Measurements from ENCODE around the gene IP6K3.
A peak's percentile ranks its signal among the peaks of the same experiment; 100 is the strongest.

IP6K3 gene, protein sequence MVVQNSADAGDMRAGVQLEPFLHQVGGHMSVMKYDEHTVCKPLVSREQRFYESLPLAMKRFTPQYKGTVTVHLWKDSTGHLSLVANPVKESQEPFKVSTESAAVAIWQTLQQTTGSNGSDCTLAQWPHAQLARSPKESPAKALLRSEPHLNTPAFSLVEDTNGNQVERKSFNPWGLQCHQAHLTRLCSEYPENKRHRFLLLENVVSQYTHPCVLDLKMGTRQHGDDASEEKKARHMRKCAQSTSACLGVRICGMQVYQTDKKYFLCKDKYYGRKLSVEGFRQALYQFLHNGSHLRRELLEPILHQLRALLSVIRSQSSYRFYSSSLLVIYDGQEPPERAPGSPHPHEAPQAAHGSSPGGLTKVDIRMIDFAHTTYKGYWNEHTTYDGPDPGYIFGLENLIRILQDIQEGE

DNA sequence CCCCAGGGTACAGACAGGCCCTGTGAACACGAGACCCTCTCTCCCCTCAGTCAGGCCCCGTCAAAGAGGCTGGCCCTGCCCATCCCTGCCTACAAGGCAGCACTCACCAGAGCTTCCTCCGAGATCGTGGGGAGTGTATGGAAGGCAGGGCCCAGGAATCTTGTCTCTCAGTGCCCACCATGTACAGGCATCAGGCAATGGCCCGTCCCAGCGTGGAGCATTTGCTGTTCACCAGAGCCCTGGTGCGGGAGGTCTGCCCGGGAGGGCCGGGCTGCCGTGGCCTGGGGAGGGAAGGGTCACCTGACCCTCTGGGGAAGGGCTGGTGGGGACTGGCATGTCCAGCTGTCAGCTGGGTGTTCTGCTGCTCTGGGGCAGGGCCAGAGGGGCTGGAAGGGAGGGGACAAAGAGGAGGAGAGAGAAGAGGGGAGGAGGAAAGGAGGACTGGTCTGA is at the start of gene IP6K3:
Gene IP6K3 (minus strand): TSS at position 255 of the 450 bp plus-strand sequence. CDS start 11,429 bp downstream, outside the sequence.
- peak in 53 of 56 donors; percentile 13 to 93 (median 70) for DNase-seq

DNA sequence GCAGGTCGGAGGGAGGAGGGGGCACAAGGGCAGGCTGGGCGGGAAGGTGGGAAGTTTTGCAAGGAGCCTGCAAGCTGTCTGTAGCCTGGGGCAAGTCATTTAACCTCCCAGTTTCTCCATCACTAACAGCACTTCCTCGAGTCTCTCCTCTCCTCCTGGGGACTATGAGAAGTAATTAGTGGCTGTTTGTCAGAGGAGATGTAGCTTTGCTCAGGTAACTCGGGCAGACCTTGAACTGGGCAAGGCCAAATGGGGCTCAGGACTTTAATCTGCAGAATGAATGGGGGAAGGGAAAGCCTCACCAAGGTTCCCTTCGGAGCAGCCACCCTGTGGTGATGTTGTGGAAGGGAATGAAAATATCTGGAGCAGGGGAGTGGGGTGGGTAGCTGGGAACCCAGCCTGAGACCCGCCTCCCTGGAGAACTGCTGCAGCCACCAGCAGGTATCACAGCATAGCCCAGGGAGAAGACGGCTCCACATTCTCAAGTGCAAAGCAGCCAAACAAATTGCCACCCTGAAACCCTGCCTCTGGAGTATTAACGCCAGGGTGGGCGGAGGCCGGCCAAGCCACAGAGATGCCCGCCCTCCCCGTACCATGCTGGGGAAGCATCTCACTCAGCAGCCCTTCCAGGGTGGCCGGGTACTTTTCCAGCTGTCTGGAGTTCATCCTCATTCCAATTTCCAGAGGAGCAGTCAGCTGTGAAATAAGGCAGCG is 48.4 kb upstream of the IP6K3 start:
- no peak for DNase-seq

DNA sequence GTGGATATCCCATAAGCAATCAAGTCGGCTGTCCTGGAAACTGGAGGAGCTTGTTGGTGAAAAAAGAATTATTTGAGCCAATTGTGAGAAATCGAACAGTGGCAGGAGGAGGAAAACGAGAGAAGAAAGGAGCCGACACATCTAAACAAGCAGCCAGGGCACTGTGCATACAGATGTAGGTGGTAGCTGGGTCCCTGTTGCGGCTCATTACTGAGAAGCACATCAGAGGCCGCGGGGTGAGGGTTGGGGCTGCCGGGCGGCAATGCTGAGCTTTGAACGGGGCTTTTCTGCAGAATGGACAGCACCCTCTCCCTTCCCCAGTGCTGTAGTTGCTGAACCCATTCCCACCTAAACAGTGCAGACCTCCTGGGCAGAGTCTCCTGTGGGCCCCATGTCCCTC is 46.3 kb upstream of the IP6K3 start:
- no peak for DNase-seq

DNA sequence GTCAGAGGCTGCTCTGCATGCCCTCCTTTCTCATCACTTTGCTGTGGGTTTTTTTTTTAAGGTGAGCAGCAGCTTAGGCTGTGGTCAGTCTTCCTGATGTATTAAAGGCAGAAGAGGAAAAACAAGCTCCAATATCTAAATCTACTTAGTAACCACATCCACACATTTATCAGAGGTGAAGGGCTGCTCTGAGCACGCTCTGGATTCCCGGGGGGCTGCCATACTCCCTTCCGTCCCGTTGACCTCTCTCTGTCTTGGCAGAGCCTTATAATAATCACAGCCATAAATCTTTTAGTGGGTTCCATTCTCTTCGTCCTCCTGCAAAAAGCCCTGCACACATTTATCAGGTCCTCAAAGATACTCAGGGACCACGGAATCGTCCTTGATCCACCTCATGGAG is 44.9 kb upstream of the IP6K3 start:
- no peak for DNase-seq

DNA sequence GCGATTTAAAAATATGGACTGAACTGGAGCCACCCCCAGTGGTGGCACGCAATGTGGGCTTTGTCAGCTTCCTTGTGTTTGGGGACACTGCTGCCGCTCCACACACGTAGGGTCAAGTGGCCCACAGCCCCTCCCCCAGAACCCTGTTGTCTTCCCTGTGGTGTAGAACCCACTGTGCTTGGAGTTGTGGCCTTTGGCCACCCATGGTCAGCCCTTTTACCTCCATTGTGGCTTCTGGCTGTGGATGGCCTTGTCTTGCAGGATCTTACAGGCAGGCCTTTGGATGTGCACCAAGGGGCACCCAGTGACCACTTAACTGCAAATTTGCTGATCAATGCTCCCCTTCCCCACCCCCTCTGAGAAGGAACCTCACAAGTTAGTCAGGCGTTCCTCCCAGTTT is 44.2 kb upstream of the IP6K3 start:
- DNase-seq = no peak

DNA sequence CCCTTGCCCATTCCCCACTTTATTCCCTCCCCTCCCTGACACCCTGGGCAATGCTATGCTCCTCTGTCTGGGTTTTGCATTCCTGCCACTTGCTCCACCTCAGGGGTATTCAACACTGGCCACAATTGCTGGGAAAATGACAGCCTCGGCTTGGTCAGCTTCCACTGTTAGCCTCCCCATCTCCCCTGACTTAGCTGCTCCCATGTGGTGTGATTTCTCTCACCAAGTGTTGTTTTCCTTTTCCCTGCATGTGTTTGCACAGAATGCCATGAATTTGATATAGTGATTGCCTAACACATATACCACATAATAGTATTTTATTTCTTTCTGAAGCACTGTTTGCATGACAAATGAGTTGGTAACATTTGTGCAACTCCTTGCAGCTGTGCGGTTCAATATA is 43.7 kb upstream of the IP6K3 start:
- no peak for DNase-seq

DNA sequence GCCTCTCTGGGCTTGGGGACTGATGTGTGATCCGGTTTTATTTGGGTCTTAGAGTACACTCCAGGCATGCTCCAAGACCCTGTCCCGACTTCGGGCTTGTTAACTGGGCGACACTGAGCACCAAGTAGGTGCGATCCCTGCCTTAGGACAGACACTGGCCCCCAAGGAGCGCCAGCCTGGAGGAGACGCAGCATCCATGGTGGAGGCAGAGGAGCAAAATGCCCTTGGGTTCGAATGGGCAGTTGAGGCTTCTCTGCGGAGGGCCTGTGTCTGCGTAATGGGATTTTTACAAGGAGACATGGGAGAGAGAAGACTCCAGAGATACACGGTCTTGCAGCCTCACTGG is 42.8 kb upstream of the IP6K3 start:
- DNase-seq = no peak

DNA sequence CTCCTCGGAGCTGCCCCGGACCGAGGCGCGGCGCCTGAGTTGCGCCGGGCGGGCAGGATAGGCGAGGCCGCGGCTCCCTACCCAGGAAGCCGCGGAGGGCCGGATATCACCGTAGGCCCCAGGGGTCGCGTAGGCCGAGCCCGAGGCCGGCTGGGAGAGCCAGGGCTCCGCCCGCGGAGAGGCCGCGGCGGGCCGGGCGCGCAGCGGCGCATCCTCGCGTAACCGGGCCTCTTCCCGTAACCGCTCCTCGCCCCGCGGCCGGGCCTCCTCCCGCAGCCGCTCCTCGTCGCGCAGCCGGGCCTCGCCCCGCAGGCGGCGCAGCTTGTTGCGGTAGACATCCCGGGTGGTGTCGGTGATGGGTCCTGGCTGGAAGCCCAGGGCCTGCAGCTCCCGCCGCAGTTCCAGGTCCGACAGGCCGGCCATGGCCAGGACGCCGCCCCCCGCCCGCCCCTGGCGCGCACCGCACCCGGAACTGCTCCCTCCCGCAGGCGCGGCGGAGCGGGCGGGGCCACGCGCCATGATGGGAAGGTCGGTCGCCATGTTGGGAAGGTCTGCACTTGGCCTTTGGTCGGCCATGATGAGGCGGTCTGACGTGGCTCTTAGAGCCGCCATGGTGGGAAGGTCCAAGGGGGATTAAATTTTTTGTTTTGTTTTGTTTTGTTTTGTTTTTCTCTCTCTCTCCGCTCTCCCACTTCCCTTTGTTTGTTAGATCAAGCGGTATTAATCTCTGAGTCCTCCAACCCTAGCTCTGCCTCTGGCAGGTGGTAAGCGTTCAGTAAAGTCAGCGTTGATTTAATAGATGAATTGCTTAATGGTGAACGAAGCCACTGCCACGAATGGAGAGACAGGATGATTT is 42.2 kb upstream of the IP6K3 start, which contains the start of gene LEMD2:
Gene LEMD2 (minus strand): TSS at position 437 of the 856 bp plus-strand sequence. CDS start 14 bp downstream, at position 423.
- peak; percentile 49 to 94 (median 86) for DNase-seq

DNA sequence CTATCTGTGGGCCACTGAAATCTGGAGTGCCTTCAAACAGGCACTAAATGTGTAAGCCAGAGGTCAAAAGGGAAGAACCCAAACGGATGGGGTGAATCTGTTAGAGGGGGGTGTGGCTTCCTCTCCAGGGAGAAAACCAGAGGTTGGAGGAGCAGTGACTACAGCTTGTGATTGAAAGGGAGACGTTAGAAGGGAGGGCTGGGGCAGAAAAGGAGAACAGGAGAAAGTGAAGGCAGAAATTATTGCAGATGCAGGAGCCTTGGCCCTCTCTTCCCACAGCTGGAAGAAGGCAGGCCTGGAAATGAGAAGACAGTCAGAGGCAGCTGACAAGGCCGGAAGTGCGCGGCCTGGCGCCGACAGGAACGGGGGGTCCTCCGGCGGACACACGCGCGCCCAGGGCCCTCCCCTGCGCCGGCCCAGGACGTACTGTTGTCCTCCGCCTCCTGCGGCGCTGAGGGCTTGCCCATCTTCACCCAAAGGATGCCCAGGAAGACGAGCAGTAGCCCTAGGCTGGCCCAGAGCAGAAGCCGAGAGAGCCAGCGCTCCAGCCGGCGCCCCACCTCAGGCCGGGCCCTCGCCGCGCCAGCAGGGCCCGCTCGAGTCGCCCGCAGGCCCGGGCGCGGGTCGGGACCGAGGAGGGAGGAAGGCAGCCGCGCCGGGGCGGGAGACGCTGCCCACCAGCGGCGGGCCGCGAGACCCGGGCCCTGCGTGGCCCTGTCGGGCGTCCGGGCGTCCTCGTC is 41.4 kb upstream of the IP6K3 start:
- DNase-seq = peak in 47 of 56 donors; percentile 5 to 78 (median 43)

DNA sequence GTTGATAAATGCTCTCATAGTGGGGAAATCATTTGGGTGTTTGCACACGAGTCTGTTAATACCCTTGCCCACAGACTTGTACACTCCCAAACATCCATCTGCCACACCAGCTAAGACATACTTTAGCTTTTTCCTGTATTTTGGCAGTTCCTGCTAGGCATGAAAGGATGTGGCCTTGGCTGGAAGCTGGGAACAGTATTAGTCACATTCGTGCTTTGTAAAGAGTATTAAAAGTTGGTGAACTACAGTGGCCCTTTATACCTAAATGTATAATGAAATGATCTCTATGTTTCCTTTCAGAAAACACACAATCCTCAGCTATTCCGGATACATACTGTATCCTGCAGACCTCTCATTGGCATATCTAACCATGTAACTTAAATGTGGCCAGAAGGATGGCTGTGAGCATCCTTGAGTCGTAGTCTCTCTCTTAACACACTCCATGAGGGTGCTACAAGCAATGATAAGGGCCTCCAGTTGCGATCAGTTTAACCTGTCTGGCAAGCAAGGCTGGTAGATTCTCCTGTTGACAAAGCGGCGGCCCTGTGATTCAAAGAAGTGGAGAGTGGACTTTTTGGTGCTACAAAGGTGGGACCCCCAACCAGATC is 40.7 kb upstream of the IP6K3 start:
- no peak for DNase-seq

DNA sequence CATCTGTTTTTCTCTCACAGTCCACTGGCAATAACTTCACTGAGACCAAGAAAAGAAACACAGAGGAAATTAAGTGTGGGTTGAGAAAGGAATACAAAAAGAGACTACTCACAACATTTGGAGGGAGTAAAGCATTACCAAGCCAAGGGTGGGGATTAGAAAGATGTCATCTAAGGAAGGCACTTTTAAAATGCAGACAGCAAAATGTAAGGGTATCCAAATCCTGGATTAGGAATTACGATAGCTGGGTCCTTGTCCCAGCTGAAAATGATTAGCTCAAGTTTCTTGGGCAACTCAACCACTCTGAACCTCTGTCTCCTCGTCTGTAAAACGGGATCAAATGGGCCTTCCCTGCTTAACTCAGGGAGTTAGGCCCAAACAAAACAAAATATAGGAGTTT is 40.0 kb upstream of the IP6K3 start:
- no peak for DNase-seq

DNA sequence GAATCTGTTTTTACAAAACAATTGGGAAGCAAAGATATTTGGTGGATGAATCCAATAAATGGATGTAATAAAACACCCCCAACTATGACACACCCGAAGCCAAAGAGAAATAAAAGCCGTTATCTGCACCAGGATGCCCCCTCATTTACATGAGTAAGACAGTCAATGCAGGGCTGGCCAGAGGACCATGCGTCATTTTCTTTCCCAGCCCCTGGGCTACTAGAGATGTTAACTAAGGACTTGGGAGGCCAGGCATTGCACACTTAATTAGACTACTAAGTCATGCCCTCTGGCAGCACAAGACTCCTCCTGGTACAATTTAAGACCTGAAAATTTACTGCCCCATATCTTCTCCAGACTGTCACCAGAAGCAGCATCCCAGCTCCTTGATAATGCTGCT is 39.1 kb upstream of the IP6K3 start:
- DNase-seq = no peak

DNA sequence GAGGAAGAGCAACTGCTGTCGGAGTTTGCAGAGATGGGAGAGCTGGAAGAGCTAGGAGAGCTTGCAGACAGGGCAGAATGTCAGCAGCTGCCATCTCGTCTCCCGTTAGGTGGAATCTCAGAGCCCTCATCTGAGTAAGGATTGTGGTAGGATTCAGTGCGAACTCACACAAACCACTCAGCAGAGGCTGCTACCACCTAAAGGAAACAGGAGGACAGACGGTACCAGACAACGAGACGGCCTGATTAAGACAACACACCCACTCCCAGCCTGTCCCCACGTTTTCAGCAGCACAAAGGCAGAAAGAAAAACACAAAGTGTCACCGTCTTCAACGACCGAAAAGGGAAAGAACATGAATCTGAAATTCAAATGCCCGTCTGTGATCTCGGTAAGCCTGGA is 38.1 kb upstream of the IP6K3 start:
- DNase-seq = peak in 24 of 56 donors; percentile 6 to 53 (median 19)

DNA sequence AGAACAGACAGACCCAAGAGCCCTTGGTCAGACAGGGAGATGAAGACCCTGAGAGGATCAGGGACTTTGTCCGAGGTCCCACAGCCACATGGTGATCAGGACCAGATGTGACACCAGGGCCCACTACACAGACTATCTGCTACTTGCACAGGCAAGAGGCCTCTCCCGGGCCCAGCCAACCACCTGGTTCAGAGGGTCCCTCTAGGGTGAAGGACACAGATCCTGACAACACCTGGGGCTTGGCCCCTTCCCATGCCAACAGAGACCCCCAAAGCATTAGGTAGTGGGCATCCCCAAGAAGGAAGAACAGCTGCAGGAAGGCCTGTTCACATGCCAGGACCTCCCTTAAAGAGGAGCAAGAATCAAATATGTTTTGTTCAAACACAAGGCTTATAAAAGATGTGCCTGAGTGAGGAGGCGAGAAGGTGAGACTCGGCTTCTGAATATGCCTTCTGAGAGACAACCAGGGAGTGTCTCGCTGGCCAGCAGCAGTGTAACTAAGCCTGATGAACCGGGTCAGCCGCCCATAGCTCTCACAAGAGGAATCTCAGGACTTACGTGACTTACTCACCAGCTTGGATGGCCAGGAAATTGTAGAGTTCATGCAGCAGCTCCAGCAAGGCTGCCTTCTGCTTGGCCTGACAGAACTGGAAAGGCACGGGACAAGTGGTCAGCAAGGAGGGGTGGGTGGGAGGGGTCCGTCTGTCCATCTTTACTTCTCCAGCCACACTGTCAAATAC is 37.2 kb upstream of the IP6K3 start:
- no peak for DNase-seq

DNA sequence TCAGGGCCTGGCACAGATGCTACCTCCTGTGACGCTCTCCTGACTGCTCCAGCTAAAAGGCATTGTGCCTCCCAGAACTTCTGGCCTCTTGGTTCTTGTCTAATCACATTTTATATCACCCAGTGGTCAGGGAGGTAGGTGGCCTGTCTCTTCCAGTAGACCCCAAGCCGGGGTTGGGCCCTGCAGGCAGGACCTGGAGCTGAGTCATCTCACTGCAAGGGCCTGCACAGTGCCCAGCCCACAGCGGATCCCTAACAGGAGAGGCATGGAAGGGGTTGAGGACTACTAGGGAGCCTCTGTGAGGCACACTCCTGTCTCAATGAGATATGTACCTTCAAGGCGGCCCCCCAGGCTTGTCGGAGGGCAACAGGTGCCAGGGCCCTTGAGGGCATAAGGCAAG is 35.9 kb upstream of the IP6K3 start:
- DNase-seq = no peak

DNA sequence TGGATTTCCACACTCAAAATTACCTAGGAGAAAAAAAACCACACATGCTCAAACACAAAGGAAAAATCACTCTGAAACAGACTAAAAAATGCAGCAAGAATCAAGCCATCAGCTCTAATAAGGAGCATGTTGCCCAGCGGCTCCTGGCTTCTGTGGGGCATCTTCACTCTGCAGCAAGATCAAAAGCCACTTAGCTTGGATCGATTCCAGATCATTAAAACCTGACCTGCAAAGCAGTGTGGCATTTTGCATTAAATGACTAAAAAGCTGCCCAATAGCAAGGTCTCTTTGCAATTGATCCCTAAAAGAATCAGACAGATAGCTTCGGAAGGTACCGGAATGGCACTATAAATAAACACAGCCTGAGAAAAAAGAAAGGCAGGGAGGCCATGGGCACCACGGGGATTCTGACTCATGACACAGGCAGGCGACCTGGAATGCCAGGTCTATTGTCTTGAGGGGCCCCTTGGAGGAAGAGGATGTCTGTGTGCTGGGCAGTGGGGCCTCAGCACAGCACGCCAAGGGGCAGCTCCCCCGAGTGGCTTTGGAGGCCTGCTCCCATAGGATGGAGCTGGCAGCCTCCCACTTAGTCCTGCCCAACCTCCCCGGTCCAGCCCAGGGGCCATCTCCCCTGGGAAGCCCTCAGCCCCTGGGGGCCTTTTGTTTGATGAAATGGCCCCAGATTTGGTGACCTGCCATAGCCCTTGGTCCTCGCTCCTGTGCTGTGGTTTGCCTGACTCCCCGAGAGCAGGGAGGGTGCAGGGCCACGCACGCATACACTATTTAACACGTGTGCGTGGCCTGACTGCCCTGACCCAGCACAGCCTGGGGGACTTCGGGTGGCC is 34.6 kb upstream of the IP6K3 start:
- no peak for DNase-seq

DNA sequence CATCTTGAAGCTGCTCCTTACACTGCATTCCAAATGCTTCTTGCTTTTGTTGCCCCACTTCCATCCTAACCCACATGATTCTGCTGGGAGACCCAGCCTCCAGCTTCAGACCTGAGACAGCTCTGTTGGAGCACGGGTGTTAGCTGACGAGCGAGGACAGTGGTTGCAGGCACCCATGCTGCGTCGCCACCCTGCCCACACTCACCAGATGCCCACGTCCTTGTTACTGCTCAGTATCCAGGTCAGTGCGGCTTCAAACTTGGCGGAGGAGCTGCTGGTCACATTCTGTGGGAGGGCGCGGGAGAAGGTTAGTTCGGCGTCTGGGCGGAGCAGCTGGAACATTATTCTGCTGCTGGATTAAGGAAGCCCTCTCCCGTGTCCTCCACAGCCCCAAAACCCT is 33.2 kb upstream of the IP6K3 start:
- no peak for DNase-seq

DNA sequence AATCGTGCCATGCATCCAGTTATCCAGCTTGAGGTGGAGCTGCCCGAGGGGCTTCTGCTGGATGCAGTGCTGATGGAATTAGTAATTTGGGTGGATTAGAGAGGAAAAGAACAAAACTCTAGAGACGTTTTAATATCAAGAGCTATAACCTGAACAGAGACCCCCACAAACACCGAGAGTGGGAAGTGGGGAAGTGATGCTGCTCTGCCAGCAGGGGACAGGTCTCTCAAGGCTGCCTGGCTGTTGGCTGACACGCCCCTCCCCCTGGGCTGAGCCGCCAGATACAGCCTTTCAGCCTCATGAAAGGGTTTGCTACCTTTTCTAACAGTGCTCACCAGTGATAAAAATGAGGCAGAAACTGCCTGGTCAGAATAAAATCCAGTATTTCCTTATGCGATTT is 32.6 kb upstream of the IP6K3 start:
- DNase-seq = no peak

Measured in amygdala (tissue), 56 donors.